Progenitor cell of endocrine pancreas (in vitro differentiated cells): ENCODE measurements around the gene NUCB1. TPM values are rescaled to one million over a fixed set of nuclear protein-coding genes. Genes with fewer than 3 reads are reported as not detected.
A peak's percentile ranks its signal among the peaks of the same experiment; 100 is the strongest.
"Not testable (repeated sequence)": the region's sequence is repeated elsewhere in the genome, so short reads cannot be mapped to it uniquely, and the experiment has no call there.

Experiments
- DNase-seq: peaks from one replicate; pipeline ENCODE4 v3.0.0; 2021; ENCODE audit warnings: low spot score; ENCODE audit not compliant: unreplicated experiment
- H3K27ac Mint-ChIP-seq: 2 replicates; pipeline ENCODE4 v1.8.0; 2021; ENCODE audit warnings: mild to moderate bottlenecking, moderate library complexity, mixed read lengths
- H3K27me3 Mint-ChIP-seq: 2 replicates; pipeline ENCODE4 v1.8.0; 2021; ENCODE audit warnings: mixed read lengths
- H3K36me3 Mint-ChIP-seq: 2 replicates; pipeline ENCODE4 v1.8.0; 2022; ENCODE audit warnings: mixed read lengths; ENCODE audit not compliant: insufficient read depth
- H3K4me1 Mint-ChIP-seq: 2 replicates; pipeline ENCODE4 v1.8.0; 2021; ENCODE audit warnings: low read depth, mixed read lengths
- H3K4me3 Mint-ChIP-seq: 2 replicates; pipeline ENCODE4 v1.8.0; 2021; ENCODE audit warnings: low read depth, mild to moderate bottlenecking, moderate library complexity, mixed read lengths
- H3K9me3 Mint-ChIP-seq: 2 replicates; pipeline ENCODE4 v1.8.0; 2021; ENCODE audit warnings: low read depth, mixed read lengths
- CTCF ChIP-seq: fragments of 200-600 bp; sonication (generic); IDR thresholded peaks from one replicate; pipeline ENCODE4 v1.5.0; 2021; ENCODE audit warnings: antibody characterized with exemption, mild to moderate bottlenecking; ENCODE audit not compliant: unreplicated experiment
- total RNA-seq: library from RNA; stranded (reverse); gene quantifications from 2 replicates; pipeline ENCODE4 v1.2.1, GENCODE V29; 2021

Gene NUCB1
- total RNA-seq, 1 donor from 2014 or later, result 165 TPM

- peaks cover under 1% of the 10 kb centered on the region for H3K36me3 Mint-ChIP-seq
- no peak for DNase-seq
- no peak for TF ChIP-seq CTCF
- H3K4me1 Mint-ChIP-seq, result no peaks in the 10 kb centered on the region
- H3K9me3 Mint-ChIP-seq, result peaks cover 4% of the 10 kb centered on the region
- no peak overlapping the region for H3K4me3 Mint-ChIP-seq
- no peaks in the 10 kb centered on the region for H3K27me3 Mint-ChIP-seq
- H3K27ac Mint-ChIP-seq, result no peak overlapping the region
These were observed 16.4 kb upstream of the NUCB1 start for GRCh38 chr19:48883726-48884125.

GRCh38 chr19:48887861-48888612 lies 12.1 kb upstream of the NUCB1 start:
- Mint-ChIP-seq H3K9me3 (no peaks in the 10 kb centered on the region), H3K4me3 (no peak overlapping the region), H3K4me1 (peaks cover 16% of the 10 kb centered on the region), H3K36me3 (peaks cover 2% of the 10 kb centered on the region), H3K27ac (no peak overlapping the region), H3K27me3 (peaks cover 3% of the 10 kb centered on the region)
- DNase-seq, result no peak
- no peak for TF ChIP-seq CTCF

- peaks cover 16% of the 10 kb centered on the region for H3K4me1 Mint-ChIP-seq
- not testable (repeated sequence) for H3K4me3 Mint-ChIP-seq, H3K27me3 Mint-ChIP-seq, DNase-seq, H3K27ac Mint-ChIP-seq, H3K9me3 Mint-ChIP-seq, H3K36me3 Mint-ChIP-seq
These were observed 10.6 kb upstream of the NUCB1 start for GRCh38 chr19:48889496-48889895.

GRCh38 chr19:48890551-48890950 lies 9.6 kb upstream of the NUCB1 start:
- Mint-ChIP-seq H3K27ac (peak overlapping the region; percentile 65), H3K27me3 (peaks cover 7% of the 10 kb centered on the region), H3K4me1 (peaks cover 16% of the 10 kb centered on the region), H3K9me3 (no peaks in the 10 kb centered on the region), H3K36me3 (peaks cover 2% of the 10 kb centered on the region), H3K4me3 (no peak overlapping the region)
- DNase-seq, result no peak
- TF ChIP-seq CTCF, result no peak

- no peak for DNase-seq
- Mint-ChIP-seq H3K27ac (no peak overlapping the region), H3K4me1 (peaks cover 20% of the 10 kb centered on the region), H3K27me3 (peaks cover 7% of the 10 kb centered on the region), H3K9me3 (no peaks in the 10 kb centered on the region), H3K4me3 (no peak overlapping the region), H3K36me3 (peaks cover 2% of the 10 kb centered on the region)
- no peak for TF ChIP-seq CTCF
These were observed 4.9 kb upstream of the NUCB1 start for GRCh38 chr19:48895226-48895625.

GRCh38 chr19:48896191-48896720 lies 3.9 kb upstream of the NUCB1 start:
- no peak for TF ChIP-seq CTCF
- H3K36me3 Mint-ChIP-seq, result no peaks in the 10 kb centered on the region
- no peak overlapping the region for H3K27ac Mint-ChIP-seq
- H3K9me3 Mint-ChIP-seq, result no peaks in the 10 kb centered on the region
- DNase-seq, result no peak
- H3K4me3 Mint-ChIP-seq, result no peak overlapping the region
- peaks cover 7% of the 10 kb centered on the region for H3K27me3 Mint-ChIP-seq
- H3K4me1 Mint-ChIP-seq, result peaks cover 24% of the 10 kb centered on the region
